ENCODE measurements around the gene PHLPP2.

- TF ChIP-seq, protein P1, sequence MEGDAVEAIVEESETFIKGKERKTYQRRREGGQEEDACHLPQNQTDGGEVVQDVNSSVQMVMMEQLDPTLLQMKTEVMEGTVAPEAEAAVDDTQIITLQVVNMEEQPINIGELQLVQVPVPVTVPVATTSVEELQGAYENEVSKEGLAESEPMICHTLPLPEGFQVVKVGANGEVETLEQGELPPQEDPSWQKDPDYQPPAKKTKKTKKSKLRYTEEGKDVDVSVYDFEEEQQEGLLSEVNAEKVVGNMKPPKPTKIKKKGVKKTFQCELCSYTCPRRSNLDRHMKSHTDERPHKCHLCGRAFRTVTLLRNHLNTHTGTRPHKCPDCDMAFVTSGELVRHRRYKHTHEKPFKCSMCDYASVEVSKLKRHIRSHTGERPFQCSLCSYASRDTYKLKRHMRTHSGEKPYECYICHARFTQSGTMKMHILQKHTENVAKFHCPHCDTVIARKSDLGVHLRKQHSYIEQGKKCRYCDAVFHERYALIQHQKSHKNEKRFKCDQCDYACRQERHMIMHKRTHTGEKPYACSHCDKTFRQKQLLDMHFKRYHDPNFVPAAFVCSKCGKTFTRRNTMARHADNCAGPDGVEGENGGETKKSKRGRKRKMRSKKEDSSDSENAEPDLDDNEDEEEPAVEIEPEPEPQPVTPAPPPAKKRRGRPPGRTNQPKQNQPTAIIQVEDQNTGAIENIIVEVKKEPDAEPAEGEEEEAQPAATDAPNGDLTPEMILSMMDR (IDR thresholded peaks at IDR 0.05; ENCODE audit: low read length) = no peak
- TF ChIP-seq EZH2 (IDR thresholded peaks at IDR 0.05; ENCODE audit: borderline replicate concordance, low read length) = no peak
These were observed 26.0 kb downstream of the PHLPP2 start for GRCh38 chr16:71698491-71698890.

Data from OCI-LY1 (cell line).